GM20000 (cell line): ENCODE measurements around the gene ZBTB40.

Source experiments
- DNase-seq: peaks from one replicate; pipeline ENCODE4 v3.0.0; 2012; ENCODE audit warnings: low spot score
- TF ChIP-seq, protein P1 (sequence below): IDR thresholded peaks from 2 replicates; pipeline ENCODE4 v1.5.1; 2012; ENCODE audit warnings: mild to moderate bottlenecking, control low read depth; ENCODE audit errors: extremely low read depth, missing control alignments

The ZBTB40 gene

DNA sequence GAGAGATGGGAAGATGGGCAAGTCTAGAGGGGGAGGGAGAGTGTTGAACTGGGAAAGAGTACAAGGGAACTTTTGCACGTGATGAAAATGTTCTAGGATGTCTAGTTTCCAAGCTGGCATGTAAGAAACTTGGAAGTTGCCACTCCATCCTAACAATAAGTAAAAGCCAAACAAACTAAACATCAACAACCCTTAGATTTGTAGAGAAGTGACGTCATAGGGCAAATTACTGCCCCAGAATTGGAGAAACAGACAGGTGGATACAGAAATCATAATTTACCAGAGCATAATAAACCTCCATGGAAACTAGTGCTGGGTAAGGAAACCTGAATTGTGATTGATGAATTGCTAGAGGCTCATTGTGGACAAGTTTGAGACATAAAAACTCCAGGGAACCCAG is 14.7 kb upstream of the ZBTB40 start:
- DNase-seq: no peak
- TF ChIP-seq, protein P1, sequence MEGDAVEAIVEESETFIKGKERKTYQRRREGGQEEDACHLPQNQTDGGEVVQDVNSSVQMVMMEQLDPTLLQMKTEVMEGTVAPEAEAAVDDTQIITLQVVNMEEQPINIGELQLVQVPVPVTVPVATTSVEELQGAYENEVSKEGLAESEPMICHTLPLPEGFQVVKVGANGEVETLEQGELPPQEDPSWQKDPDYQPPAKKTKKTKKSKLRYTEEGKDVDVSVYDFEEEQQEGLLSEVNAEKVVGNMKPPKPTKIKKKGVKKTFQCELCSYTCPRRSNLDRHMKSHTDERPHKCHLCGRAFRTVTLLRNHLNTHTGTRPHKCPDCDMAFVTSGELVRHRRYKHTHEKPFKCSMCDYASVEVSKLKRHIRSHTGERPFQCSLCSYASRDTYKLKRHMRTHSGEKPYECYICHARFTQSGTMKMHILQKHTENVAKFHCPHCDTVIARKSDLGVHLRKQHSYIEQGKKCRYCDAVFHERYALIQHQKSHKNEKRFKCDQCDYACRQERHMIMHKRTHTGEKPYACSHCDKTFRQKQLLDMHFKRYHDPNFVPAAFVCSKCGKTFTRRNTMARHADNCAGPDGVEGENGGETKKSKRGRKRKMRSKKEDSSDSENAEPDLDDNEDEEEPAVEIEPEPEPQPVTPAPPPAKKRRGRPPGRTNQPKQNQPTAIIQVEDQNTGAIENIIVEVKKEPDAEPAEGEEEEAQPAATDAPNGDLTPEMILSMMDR: no peak

- TF ChIP-seq, protein P1: no peak
- DNase-seq: no peak
These were observed 14.1 kb upstream of the ZBTB40 start for GRCh38 chr1:22437573-22437972.

DNA sequence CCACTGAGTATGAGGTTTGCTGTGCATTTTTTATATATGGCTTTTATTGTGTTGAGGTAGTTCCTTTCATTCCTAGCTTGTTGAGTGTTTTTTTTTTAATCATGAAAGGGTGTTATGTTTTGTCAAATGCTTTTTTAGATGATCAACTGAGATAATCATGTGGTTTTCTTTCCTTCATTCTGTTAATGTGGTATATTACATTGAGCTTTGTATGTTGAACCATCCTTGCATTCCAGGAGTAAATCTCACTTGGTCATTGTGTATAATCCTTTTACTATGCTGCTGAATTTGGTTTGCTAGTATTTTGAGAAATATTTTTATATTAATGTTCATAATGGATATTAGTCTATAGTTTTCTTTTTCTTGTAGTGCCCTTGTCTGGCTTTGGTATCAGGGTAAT is 11.1 kb upstream of the ZBTB40 start:
- TF ChIP-seq, protein P1: no peak
- DNase-seq: no peak

DNA sequence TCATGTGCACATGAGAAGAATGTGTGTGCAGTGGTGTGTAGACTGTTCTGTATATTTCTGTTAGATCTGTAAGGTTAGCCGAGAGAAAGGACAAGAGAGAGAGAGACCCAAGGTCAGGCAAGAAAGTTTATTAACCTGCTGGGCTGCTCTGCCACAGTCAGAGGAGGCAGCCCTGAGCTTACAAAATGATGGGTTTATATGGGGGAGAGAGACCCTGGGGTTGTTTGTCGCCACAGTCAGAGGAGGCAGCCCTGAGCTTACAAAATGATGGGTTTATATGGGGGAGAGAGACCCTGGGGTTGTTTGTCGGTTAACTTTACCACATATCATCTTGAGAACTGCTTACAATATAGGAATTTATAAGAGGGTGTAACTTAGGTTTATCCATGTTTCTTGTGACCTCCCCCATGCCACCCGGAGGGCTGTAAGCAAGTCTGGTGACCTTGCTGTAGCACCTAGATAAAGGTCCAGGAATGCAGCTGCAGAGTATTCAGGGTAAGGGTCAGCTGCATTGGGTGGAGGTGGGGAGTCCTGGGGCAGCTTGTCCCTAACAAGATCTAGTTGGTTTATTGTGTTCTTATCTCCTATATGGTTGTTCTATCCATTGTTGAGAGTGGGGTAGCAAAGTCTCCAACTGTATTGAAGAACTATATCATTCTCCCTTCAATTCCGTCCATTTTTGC is 9.3 kb upstream of the ZBTB40 start:
- TF ChIP-seq, protein P1: no peak
- DNase-seq: no peak

GRCh38 chr1:22443332-22443731 is 8.3 kb upstream of the ZBTB40 start:
- DNase-seq: no peak

DNA sequence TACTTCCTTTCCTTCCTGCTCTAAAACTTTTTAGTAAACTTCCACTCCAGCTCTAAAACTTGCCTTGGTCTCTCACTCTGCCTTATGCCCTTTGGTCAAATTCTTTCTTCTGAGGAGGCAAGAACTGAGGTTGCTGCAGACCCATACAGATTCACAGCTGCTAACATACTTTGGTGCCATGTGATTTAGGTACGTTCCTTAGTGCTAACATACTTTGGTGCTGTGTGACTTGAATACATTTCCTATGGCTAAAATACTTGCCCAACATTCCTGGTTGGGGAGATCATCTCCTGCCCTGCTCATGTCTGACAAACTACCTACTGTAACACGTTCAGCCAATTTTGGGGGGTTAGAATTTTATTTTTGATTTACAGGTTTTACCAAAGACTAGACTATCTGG is 6.8 kb upstream of the ZBTB40 start:
- no peak for DNase-seq
- TF ChIP-seq, protein P1: no peak

More at GRCh38 chr1:22443332-22443731, 8.3 kb upstream of the ZBTB40 start:
- TF ChIP-seq, protein P1: no peak

- no peak for DNase-seq
- TF ChIP-seq, protein P1: no peak
These were observed 4.0 kb upstream of the ZBTB40 start for GRCh38 chr1:22447621-22448111.
